GM18519 (cell line): ENCODE data around the gene CHCHD6.

Experiments
- ATAC-seq: cut with Tn5 transposase; IDR thresholded peaks from one replicate; pipeline ENCODE4 v1.9.1; 2021; ENCODE audit warnings: mild to moderate bottlenecking, moderate library complexity; ENCODE audit not compliant: unreplicated experiment, low FRiP score

Gene CHCHD6

GRCh38 chr3:126887686-126888085, 183.6 kb downstream of the CHCHD6 start:
- no peak for ATAC-seq

GRCh38 chr3:126888186-126888760, 184.2 kb downstream of the CHCHD6 start:
- ATAC-seq, result no peak

- no peak for ATAC-seq
Observed at GRCh38 chr3:126889276-126890201, 185.5 kb downstream of the CHCHD6 start.

GRCh38 chr3:126891141-126891540, 187.1 kb downstream of the CHCHD6 start:
- ATAC-seq, result no peak

- ATAC-seq, result no peak
Observed at GRCh38 chr3:126891791-126892190, 187.8 kb downstream of the CHCHD6 start.

- no peak for ATAC-seq
Observed at GRCh38 chr3:126893651-126894050, 189.6 kb downstream of the CHCHD6 start.

GRCh38 chr3:126894475-126894874, 190.4 kb downstream of the CHCHD6 start:
- ATAC-seq, result no peak

GRCh38 chr3:126895178-126896066, 191.4 kb downstream of the CHCHD6 start:
- no peak for ATAC-seq

- ATAC-seq, result no peak
Observed at GRCh38 chr3:126896067-126896441, 192.0 kb downstream of the CHCHD6 start.

- ATAC-seq, result no peak
Observed at GRCh38 chr3:126896968-126897367, 192.9 kb downstream of the CHCHD6 start.

- no peak for ATAC-seq
Observed at GRCh38 chr3:126897943-126898342, 193.9 kb downstream of the CHCHD6 start.

- ATAC-seq, result no peak
Observed at GRCh38 chr3:126900859-126901540, 197.0 kb downstream of the CHCHD6 start.

GRCh38 chr3:126901631-126902030, 197.6 kb downstream of the CHCHD6 start:
- no peak for ATAC-seq

- no peak for ATAC-seq
Observed at GRCh38 chr3:126903521-126903920, 199.5 kb downstream of the CHCHD6 start.

- ATAC-seq, result no peak
Observed at GRCh38 chr3:126907557-126907956, 203.5 kb downstream of the CHCHD6 start.

GRCh38 chr3:126908752-126909275, 204.8 kb downstream of the CHCHD6 start:
- ATAC-seq, result no peak

- no peak for ATAC-seq
Observed at GRCh38 chr3:126910231-126910630, 206.2 kb downstream of the CHCHD6 start.

GRCh38 chr3:126911162-126912026, 207.4 kb downstream of the CHCHD6 start:
- ATAC-seq, result peak; percentile 88

GRCh38 chr3:126912027-126912422, 208.0 kb downstream of the CHCHD6 start:
- no peak for ATAC-seq
